Lower leg skin (tissue), 4 donors: ENCODE results near the gene TBXAS1. TPM values are rescaled to one million over a fixed set of nuclear protein-coding genes. Genes with fewer than 3 reads are reported as not detected.

ENCODE experiments used
- DNase-seq, 2 donors: peaks; one replicate each; pipeline ENCODE4 v3.0.0-alpha.2; 2019; ENCODE audit warnings: low spot score in 2 of 2
- H3K4me3 ChIP-seq: fragments of 200-600 bp; sonication (generic); 2 replicates; pipeline ENCODE4 v1.5.1; 2017; ENCODE audit warnings: mild to moderate bottlenecking, low read depth; ENCODE audit not compliant: poor library complexity, severe bottlenecking
- CTCF ChIP-seq, 3 donors: fragments of 450-650 bp; IDR thresholded peaks; one replicate each; pipeline ENCODE4 v1.5.1; 2016; ENCODE audit warnings: antibody characterized with exemption in 3 of 3, mild to moderate bottlenecking in 3 of 3, moderate library complexity in 2 of 3
- POLR2A ChIP-seq, 2 donors: fragments of 450-650 bp; IDR thresholded peaks; one replicate each; pipeline ENCODE4 v1.6.1; 2016 to 2017; ENCODE audit warnings: antibody characterized with exemption in 2 of 2, mild to moderate bottlenecking in 1 of 2, moderate library complexity in 1 of 2
- WGBS, 2 donors: methylation state at CpG; one replicate each; pipeline ENCODE4 v1.1.5; 2018; 5-methylcytosine and 5-hydroxymethylcytosine counted together
- intact Hi-C: fragments of 100-400 bp; cut with DNase I; formaldehyde crosslinking; loops from one replicate; pipeline ENCODE4 v1.15.0; 2023; ENCODE audit warnings: low total_unique reads
- total RNA-seq, 4 donors: library from RNA; depleted of rRNA; stranded (reverse); fragments of >200 nt; gene quantifications; one replicate each; pipeline ENCODE4 v1.1.0, GENCODE V29; 2016

The TBXAS1 gene
- total RNA-seq, 4 donors from 2014 or later, result 0.91 to 9.9 (median 2.4) TPM

- intact Hi-C loops, result loop anchor here (10.0 kb wide), 1 partner anchor 235 kb away; the partner anchor contains the start of gene HIPK2
- TF ChIP-seq POLR2A (IDR thresholded peaks at IDR 0.05), result no peak
- no peak for TF ChIP-seq CTCF (IDR thresholded peaks at IDR 0.05)
- H3K4me3 ChIP-seq, result no peak overlapping the region
- no peak for DNase-seq
- WGBS, 2 donors, result 75 to 82% methylated on average over 11 of the region's 11 CpGs
Observed at GRCh38 chr7:140009735-140010134, 180.7 kb downstream of the TBXAS1 start.

GRCh38 chr7:140010194-140010895, 181.3 kb downstream of the TBXAS1 start:
- 81 to 82% methylated on average over 9 of the region's 9 CpGs for WGBS, 2 donors

GRCh38 chr7:140013676-140014075, 184.6 kb downstream of the TBXAS1 start:
- intact Hi-C loops, result no loop called here
- no peak for TF ChIP-seq POLR2A (IDR thresholded peaks at IDR 0.05)
- TF ChIP-seq CTCF (IDR thresholded peaks at IDR 0.05), result no peak
- peak in 1 of 2 donors; percentile 69 for DNase-seq
- no peak overlapping the region for H3K4me3 ChIP-seq
- WGBS, 2 donors, result 89 to 94% methylated on average over 4 of the region's 4 CpGs

More at GRCh38 chr7:140010194-140010895, 181.3 kb downstream of the TBXAS1 start:
- TF ChIP-seq CTCF (IDR thresholded peaks at IDR 0.05), result no peak
- no peak for DNase-seq
- intact Hi-C loops, result no loop called here
- H3K4me3 ChIP-seq, result no peak overlapping the region

GRCh38 chr7:140014123-140014522, 185.1 kb downstream of the TBXAS1 start:
- TF ChIP-seq CTCF (IDR thresholded peaks at IDR 0.05), result no peak
- TF ChIP-seq POLR2A (IDR thresholded peaks at IDR 0.05), result no peak
- 91% methylated on average over 10 of the region's 10 CpGs for WGBS, 2 donors
- intact Hi-C loops, result no loop called here
- no peak overlapping the region for H3K4me3 ChIP-seq
- DNase-seq, result peak in 1 of 2 donors; percentile 59

- TF ChIP-seq CTCF (IDR thresholded peaks at IDR 0.05) (no peak), POLR2A (IDR thresholded peaks at IDR 0.05) (no peak)
- DNase-seq, result peak in 1 of 2 donors; percentile 70
- H3K4me3 ChIP-seq, result no peak overlapping the region
- intact Hi-C loops, result no loop called here
- 88 to 93% methylated on average over 11 of the region's 11 CpGs for WGBS, 2 donors
Observed at GRCh38 chr7:140015471-140015970, 186.5 kb downstream of the TBXAS1 start.
